PC-3 (cell line): ENCODE measurements around the gene MIPOL1. TPM values are rescaled to one million over a fixed set of nuclear protein-coding genes. Genes with fewer than 3 reads are reported as not detected.

Experiments
- ATAC-seq: fragments of 200-7000 bp; cut with Tn5 transposase; 2 replicates; pipeline ENCODE4 v1.9.1; 2020; ENCODE audit warnings: mild to moderate bottlenecking, moderate library complexity
- BruUV-seq: library from RNA; stranded (reverse); fragments of 400-500 nt; replicated peaks from 2 replicates; lab custom pipeline; 2021; lab: Mats Ljungman, UMichigan
- CTCF ChIA-PET: fragments of 300-600 bp; sonication (Branson Sonifier 250); formaldehyde crosslinking; loops from one replicate; lab custom pipeline; 2022; ENCODE audit warnings: antibody characterized with exemption; lab: Charles Lee
- POLR2A ChIA-PET: fragments of 300-600 bp; sonication (Branson Sonifier 250); formaldehyde crosslinking; loops from one replicate; lab custom pipeline; 2022; ENCODE audit warnings: antibody characterized with exemption; ENCODE audit not compliant: unreplicated experiment; lab: Charles Lee
- DNase-seq: peaks from one replicate; pipeline ENCODE4 v3.0.0-alpha.2; 2015
- H2AFZ ChIP-seq: fragments of 300-600 bp; sonication (generic); 2 replicates; pipeline ENCODE4 v1.6.0; 2016; ENCODE audit warnings: antibody characterized with exemption, low read length
- H3F3A ChIP-seq: fragments of 300-600 bp; sonication (generic); one replicate; pipeline ENCODE4 v1.6.0; 2017; ENCODE audit warnings: antibody characterized with exemption, low read length, control low read depth, mild to moderate bottlenecking; ENCODE audit not compliant: unreplicated experiment
- H3K27ac ChIP-seq: fragments of 300-600 bp; sonication (generic); 2 replicates; pipeline ENCODE4 v1.5.1; 2016; ENCODE audit warnings: mild to moderate bottlenecking, low read length
- H3K27me3 ChIP-seq: fragments of 300-600 bp; sonication (generic); 2 replicates; pipeline ENCODE4 v1.6.1; 2016; ENCODE audit warnings: low read length, mixed read lengths
- H3K36me3 ChIP-seq: fragments of 300-600 bp; sonication (generic); 2 replicates; pipeline ENCODE4 v1.6.1; 2016; ENCODE audit warnings: low read depth, mixed run types, low read length, mixed read lengths
- H3K4me1 ChIP-seq: fragments of 300-600 bp; sonication (generic); 2 replicates; pipeline ENCODE4 v1.5.1; 2016; ENCODE audit warnings: low read length; ENCODE audit not compliant: insufficient read depth
- H3K4me2 ChIP-seq: fragments of 300-600 bp; sonication (generic); 2 replicates; pipeline ENCODE4 v1.6.0; 2016; ENCODE audit warnings: low read length
- H3K4me3 ChIP-seq: fragments of 300-600 bp; sonication (generic); 2 replicates; pipeline ENCODE4 v1.5.1; 2016; ENCODE audit warnings: mild to moderate bottlenecking, low read length, mixed read lengths
- H3K79me2 ChIP-seq: fragments of 300-600 bp; sonication (generic); 2 replicates; pipeline ENCODE4 v1.6.1; 2017; ENCODE audit warnings: low read length, mixed read lengths
- H3K9ac ChIP-seq: fragments of 300-600 bp; sonication (generic); 2 replicates; pipeline ENCODE4 v1.6.0; 2016; ENCODE audit warnings: mild to moderate bottlenecking, low read length
- H3K9me2 ChIP-seq: fragments of 300-600 bp; sonication (generic); replicated peaks from 2 replicates; pipeline ENCODE4 v1.6.1; 2016; ENCODE audit warnings: mixed run types, low read length, mixed read lengths
- H3K9me3 ChIP-seq: fragments of 300-600 bp; sonication (generic); 2 replicates; pipeline ENCODE4 v1.6.1; 2016; ENCODE audit warnings: low read length, mixed read lengths
- H4K20me1 ChIP-seq: fragments of 300-600 bp; sonication (generic); 2 replicates; pipeline ENCODE4 v1.6.1; 2016; ENCODE audit warnings: low read length, mixed read lengths
- EZH2 ChIP-seq: fragments of 300-600 bp; sonication (generic); IDR thresholded peaks from one replicate; pipeline ENCODE4 v1.6.1; 2017; ENCODE audit warnings: antibody characterized with exemption, mild to moderate bottlenecking, low read length; ENCODE audit not compliant: unreplicated experiment
- EZH2phosphoT487 ChIP-seq: fragments of 300-600 bp; sonication (generic); IDR thresholded peaks from 2 replicates; pipeline ENCODE4 v1.6.1; 2018; ENCODE audit warnings: mild to moderate bottlenecking, antibody characterized with exemption, low read length, borderline replicate concordance
- intact Hi-C: fragments of 100-400 bp; cut with micrococcal nuclease; formaldehyde crosslinking; loops from 2 replicates; pipeline ENCODE4 v1.9.0; 2023
- total RNA-seq: library from RNA; depleted of rRNA; stranded (reverse); fragments of >200 nt; gene quantifications from 2 replicates; pipeline ENCODE4 v1.2.3, GENCODE V29; 2014
- TF ChIP-seq, protein P1 (sequence below): fragments of 300-600 bp; sonication (generic); conservative IDR thresholded peaks from 2 replicates; pipeline ENCODE4 v1.5.1; 2017; ENCODE audit warnings: antibody characterized with exemption, low read depth, mild to moderate bottlenecking, low read length

Gene MIPOL1
- total RNA-seq, 1 experiment from 2014 or later, result 22.5 TPM

DNA sequence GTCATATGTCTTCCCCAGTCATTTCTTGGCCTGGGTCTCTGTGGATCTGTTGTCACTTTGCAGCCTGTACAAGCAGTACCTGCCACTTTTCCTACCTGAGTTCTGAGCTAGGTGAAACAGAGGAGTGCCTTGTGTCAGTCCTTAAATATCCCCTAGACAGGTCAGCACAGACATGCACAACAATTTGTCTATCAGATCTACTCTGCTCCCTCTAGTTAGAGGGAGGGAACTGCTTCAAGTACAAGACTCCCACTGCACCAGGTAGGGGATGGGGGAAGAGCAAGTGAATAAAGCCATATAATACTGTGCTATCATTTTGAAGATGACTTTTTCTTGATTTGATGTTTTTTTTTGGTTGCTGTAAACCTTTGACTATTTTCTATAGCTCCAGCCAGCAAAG is 39.4 kb downstream of the MIPOL1 start:
- Histone ChIP-seq H3K79me2 (0 out of 2 replicates have a peak, but pooled peaks cover 8% of the 10 kb centered on the region), H3K9ac (no peak overlapping the region), H3K4me1 (peaks cover 6% of the 10 kb centered on the region), H3K27me3 (no peaks in the 10 kb centered on the region), H3F3A (no peaks in the 10 kb centered on the region), H3K36me3 (no peaks in the 10 kb centered on the region), H2AFZ (no peak overlapping the region), H3K9me2 (no peaks in the 10 kb centered on the region), H4K20me1 (no peaks in the 10 kb centered on the region), H3K4me2 (no peak overlapping the region), H3K4me3 (no peak overlapping the region), H3K9me3 (no peaks in the 10 kb centered on the region), H3K27ac (no peak overlapping the region)
- DNase-seq (no peak), ATAC-seq (no peak)
- intact Hi-C loops, result loop anchor here (10.0 kb wide), 1 partner anchor 292 kb away; no protein-coding TSS in a partner anchor
- ChIA-PET CTCF (no interaction called here), POLR2A (interaction anchor here (0.6 kb wide), 1 partner anchor 40 kb away, joined by 5 read pairs; the partner anchor contains the start of gene MIPOL1)
- no TSS peak for BruUV-seq
- no peak for TF ChIP-seq EZH2
- TF ChIP-seq, protein P1, sequence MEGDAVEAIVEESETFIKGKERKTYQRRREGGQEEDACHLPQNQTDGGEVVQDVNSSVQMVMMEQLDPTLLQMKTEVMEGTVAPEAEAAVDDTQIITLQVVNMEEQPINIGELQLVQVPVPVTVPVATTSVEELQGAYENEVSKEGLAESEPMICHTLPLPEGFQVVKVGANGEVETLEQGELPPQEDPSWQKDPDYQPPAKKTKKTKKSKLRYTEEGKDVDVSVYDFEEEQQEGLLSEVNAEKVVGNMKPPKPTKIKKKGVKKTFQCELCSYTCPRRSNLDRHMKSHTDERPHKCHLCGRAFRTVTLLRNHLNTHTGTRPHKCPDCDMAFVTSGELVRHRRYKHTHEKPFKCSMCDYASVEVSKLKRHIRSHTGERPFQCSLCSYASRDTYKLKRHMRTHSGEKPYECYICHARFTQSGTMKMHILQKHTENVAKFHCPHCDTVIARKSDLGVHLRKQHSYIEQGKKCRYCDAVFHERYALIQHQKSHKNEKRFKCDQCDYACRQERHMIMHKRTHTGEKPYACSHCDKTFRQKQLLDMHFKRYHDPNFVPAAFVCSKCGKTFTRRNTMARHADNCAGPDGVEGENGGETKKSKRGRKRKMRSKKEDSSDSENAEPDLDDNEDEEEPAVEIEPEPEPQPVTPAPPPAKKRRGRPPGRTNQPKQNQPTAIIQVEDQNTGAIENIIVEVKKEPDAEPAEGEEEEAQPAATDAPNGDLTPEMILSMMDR, result no peak
- no peak for TF ChIP-seq EZH2phosphoT487

DNA sequence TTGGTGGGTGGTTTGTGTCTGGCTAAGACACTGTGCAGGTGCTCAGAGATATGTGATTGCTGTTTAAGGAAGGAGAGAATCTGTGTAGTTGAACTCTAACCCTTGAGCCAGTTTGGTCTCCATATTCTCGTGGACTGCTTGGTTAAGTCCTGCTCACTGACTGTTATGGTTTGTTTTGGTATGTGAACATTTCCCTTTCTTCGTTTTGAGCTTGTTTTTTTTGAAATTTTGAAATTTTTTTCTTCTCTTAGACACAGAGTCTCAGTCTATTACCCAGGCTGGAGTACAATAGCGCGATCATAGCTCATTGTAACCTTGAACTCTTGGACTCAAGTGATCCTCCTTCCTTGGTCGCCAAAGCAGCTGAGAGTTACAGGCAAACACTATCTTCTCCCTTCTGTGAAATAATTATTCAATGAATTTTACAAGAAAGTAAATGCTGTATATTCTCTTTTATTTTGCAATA is 40.0 kb downstream of the MIPOL1 start:
- POLR2A ChIA-PET, result interaction anchor here (0.6 kb wide), 1 partner anchor 40 kb away, joined by 5 read pairs; the partner anchor contains the start of gene MIPOL1
- CTCF ChIA-PET, result no interaction called here

More for the DNA sequence above, 40.0 kb downstream of the MIPOL1 start:
- no peaks in the 10 kb centered on the region for H3K9me3 ChIP-seq
- no peak for ATAC-seq
- no TSS peak for BruUV-seq
- no peak overlapping the region for H3K4me2 ChIP-seq
- no peaks in the 10 kb centered on the region for H3K36me3 ChIP-seq
- no peaks in the 10 kb centered on the region for H4K20me1 ChIP-seq
- TF ChIP-seq, protein P1, result no peak
- no peak for TF ChIP-seq EZH2
- no peak for TF ChIP-seq EZH2phosphoT487
- H3K9ac ChIP-seq, result no peak overlapping the region
- H3K9me2 ChIP-seq, result no peaks in the 10 kb centered on the region
- no peak overlapping the region for H3K4me3 ChIP-seq
- H3K4me1 ChIP-seq, result peaks cover 6% of the 10 kb centered on the region
- intact Hi-C loops, result loop anchor here (10.0 kb wide), 1 partner anchor 293 kb away; no protein-coding TSS in a partner anchor
- H3K79me2 ChIP-seq, result 0 out of 2 replicates have a peak, but pooled peaks cover 8% of the 10 kb centered on the region
- H3F3A ChIP-seq, result no peaks in the 10 kb centered on the region
- no peak overlapping the region for H3K27ac ChIP-seq
- H3K27me3 ChIP-seq, result no peaks in the 10 kb centered on the region
- no peak for DNase-seq
- H2AFZ ChIP-seq, result no peak overlapping the region
